Spleen (tissue), 11 donors: ENCODE data around the gene JKAMP. TPM values are rescaled to one million over a fixed set of nuclear protein-coding genes. Genes with fewer than 3 reads are reported as not detected.

Experiments used
- DNase-seq: peaks from one replicate; pipeline ENCODE4 v3.0.0-alpha.2; 2020
- H3K27ac ChIP-seq, 8 donors: fragments of 200-600 bp; sonication (generic) in 7 of 8; 1 replicate in 4 of 8; 2 replicates in 4 of 8; pipeline versions ENCODE4 v1.5.0 to v1.8.0; 2016 to 2021; ENCODE audit warnings: inconsistent platforms in 4 of 8, mild to moderate bottlenecking in 4 of 8, moderate library complexity in 1 of 8
- H3K27me3 ChIP-seq, 7 donors: fragments of 200-600 bp; sonication (generic) in 6 of 7; replicated peaks in 1 of 7; 1 replicate in 4 of 7; 2 replicates in 3 of 7; pipeline versions ENCODE4 v1.5.0 to v1.8.0; 2016 to 2021; ENCODE audit warnings: inconsistent platforms in 3 of 7, mild to moderate bottlenecking in 1 of 7
- H3K36me3 ChIP-seq, 6 donors: fragments of 200-600 bp; sonication (generic) in 5 of 6; 1 replicate in 4 of 6; 2 replicates in 2 of 6; pipeline versions ENCODE4 v1.5.0 to v1.8.0; 2016 to 2021; ENCODE audit warnings: inconsistent platforms in 2 of 6
- H3K4me1 ChIP-seq, 6 donors: fragments of 200-600 bp; sonication (generic) in 5 of 6; 1 replicate in 3 of 6; 2 replicates in 3 of 6; pipeline versions ENCODE4 v1.5.0 to v1.8.0; 2016 to 2021; ENCODE audit warnings: inconsistent platforms in 3 of 6
- H3K4me3 ChIP-seq, 8 donors: fragments of 200-600 bp; sonication (generic) in 7 of 8; 1 replicate in 4 of 8; 2 replicates in 4 of 8; pipeline versions ENCODE4 v1.5.0 to v1.8.0; 2016 to 2021; ENCODE audit warnings: inconsistent platforms in 4 of 8, mild to moderate bottlenecking in 4 of 8, moderate library complexity in 2 of 8
- H3K9me3 ChIP-seq, 8 donors: fragments of 200-600 bp; sonication (generic) in 7 of 8; 1 replicate in 4 of 8; 2 replicates in 4 of 8; pipeline versions ENCODE4 v1.5.0 to v1.8.0; 2016 to 2021; ENCODE audit warnings: inconsistent platforms in 4 of 8
- CTCF ChIP-seq, 11 experiments: fragments of 200-600 bp in 7 of 11; fragments of 450-650 bp in 4 of 11; sonication (generic) in 4 of 11; IDR thresholded peaks in 8 of 11; conservative IDR thresholded peaks in 3 of 11; 1 replicate in 7 of 11; 2 replicates in 4 of 11; pipeline versions ENCODE4 v1.4.0 to v1.8.0; 2016 to 2021; ENCODE audit warnings: antibody characterized with exemption in 11 of 11, inconsistent platforms in 4 of 11, mild to moderate bottlenecking in 1 of 11
- POLR2A ChIP-seq, 3 donors: fragments of 450-650 bp; IDR thresholded peaks; one replicate each; pipeline ENCODE4 v1.5.1; 2017; ENCODE audit warnings: antibody characterized with exemption in 3 of 3, mild to moderate bottlenecking in 1 of 3
- POLR2AphosphoS5 ChIP-seq, 3 donors: sonication (generic); formaldehyde crosslinking; IDR thresholded peaks; one replicate each; pipeline ENCODE4 v1.5.1; 2017; ENCODE audit warnings: antibody characterized with exemption in 3 of 3
- WGBS, 5 donors: extraction: QIAGEN DNeasy Blood & Tissue Kit in 3 of 5; methylation state at CpG; one replicate each; pipeline versions ENCODE4 v1.1.5 to v1.1.7; 2013 to 2018; 5-methylcytosine and 5-hydroxymethylcytosine counted together
- intact Hi-C: fragments of 100-400 bp; cut with DNase I; formaldehyde crosslinking; loops from one replicate; pipeline ENCODE4 v1.15.0; 2023; ENCODE audit warnings: low total_unique reads
- polyA plus RNA-seq, 3 donors: library from polyadenylated mRNA; stranded (reverse); fragments of 200-250 nt; gene quantifications; one replicate each; pipeline ENCODE4 v1.2.1, GENCODE V29; 2013
- total RNA-seq, 7 donors: library from RNA; depleted of rRNA in 3 of 7; stranded (reverse); fragments of >200 nt in 3 of 7; fragmentation: NEBNext Ultra II Directional in 4 of 7; extraction: Animal tissue kit (Norgen Biotek cat#: 25700) in 4 of 7; gene quantifications; one replicate each; pipeline versions ENCODE4 v1.1.0 to v1.2.1, GENCODE V29; 2016 to 2021
- donor health status: healthy with polysubstance abuse.
- donor health status: DM: no; HTN: no; CAD: no; lungs with moderate emphysema.
- donor health status: DM: no; HTN: no; CAD: no.
- donor health status: Bipolar disorder and iron deficiency.
- donor health status: healthy.
- donor health status: DM: no; HTN: no; CAD: no.
- donor health status: DM: yes; HTN: yes; CAD: no.

JKAMP gene
- total and polyA plus RNA-seq, 10 donors: 18.9 to 92.2 (median 36.5) TPM

GRCh38 chr14:59482541-59483331, 1.6 kb upstream of the JKAMP start:
- Histone ChIP-seq H3K4me1 (peaks cover 36 to 72% (median 61%) of the 10 kb centered on the region in 6 donors), H3K27ac (peak overlapping the region in 7 of 8 donors; percentile 22 to 97 (median 94)), H3K36me3 (peaks cover 0 to 21% (median 1%) of the 10 kb centered on the region in 6 donors), H3K9me3 (no peaks in the 10 kb centered on the region), H3K4me3 (peak overlapping the region; percentile 74 to 98 (median 90)), H3K27me3 (no peaks in the 10 kb centered on the region)
- WGBS, 5 donors: 45 to 60% (median 48%) methylated on average over 6 of the region's 6 CpGs
- DNase-seq: no peak
- TF ChIP-seq POLR2A (IDR thresholded peaks at IDR 0.05) (no peak), POLR2AphosphoS5 (IDR thresholded peaks at IDR 0.05) (no peak), CTCF (IDR thresholded peaks at IDR 0.05 in 8 of 11, conservative IDR thresholded peaks at IDR 0.05 in 3 of 11) (no peak)
- intact Hi-C loops: loop anchor here (10.0 kb wide), 1 partner anchor 612 kb away; the partner anchor contains the start of gene PCNX4

GRCh38 chr14:59483363-59483762, 954 bp upstream of the JKAMP start:
- 5 to 7% (median 7%) methylated on average over 16 of the region's 16 CpGs for WGBS, 5 donors
- intact Hi-C loops: loop anchor here (10.0 kb wide), 1 partner anchor 611 kb away; the partner anchor contains the start of gene PCNX4
- no peak for TF ChIP-seq POLR2AphosphoS5 (IDR thresholded peaks at IDR 0.05)
- TF ChIP-seq CTCF (IDR thresholded peaks at IDR 0.05 in 8 of 11, conservative IDR thresholded peaks at IDR 0.05 in 3 of 11): no peak
- TF ChIP-seq POLR2A (IDR thresholded peaks at IDR 0.05): no peak
- Histone ChIP-seq H3K27me3 (no peaks in the 10 kb centered on the region), H3K27ac (peak overlapping the region; percentile 88 to 97 (median 94)), H3K9me3 (no peaks in the 10 kb centered on the region), H3K4me1 (peaks cover 36 to 78% (median 64%) of the 10 kb centered on the region in 6 donors), H3K36me3 (peaks cover 0 to 25% (median 4%) of the 10 kb centered on the region in 6 donors), H3K4me3 (peak overlapping the region; percentile 74 to 98 (median 90))
- no peak for DNase-seq

- peak overlapping the region; percentile 88 to 97 (median 94) for H3K27ac ChIP-seq
- DNase-seq: no peak
- no peaks in the 10 kb centered on the region for H3K27me3 ChIP-seq
- WGBS, 5 donors: 0 to 1% (median 0%) methylated on average over 32 of the region's 32 CpGs
- intact Hi-C loops: loop anchor here (10.0 kb wide), 1 partner anchor 610 kb away; the partner anchor contains the start of gene PCNX4
- no peaks in the 10 kb centered on the region for H3K9me3 ChIP-seq
- H3K36me3 ChIP-seq: peaks cover 0 to 30% (median 16%) of the 10 kb centered on the region in 6 donors
- TF ChIP-seq POLR2AphosphoS5 (IDR thresholded peaks at IDR 0.05) (no peak), CTCF (IDR thresholded peaks at IDR 0.05 in 8 of 11, conservative IDR thresholded peaks at IDR 0.05 in 3 of 11) (no peak), POLR2A (IDR thresholded peaks at IDR 0.05) (no peak)
- peaks cover 36 to 89% (median 71%) of the 10 kb centered on the region in 6 donors for H3K4me1 ChIP-seq
- H3K4me3 ChIP-seq: peak overlapping the region; percentile 74 to 98 (median 90)
Measured at GRCh38 chr14:59484639-59485175, 390 bp downstream of the JKAMP start.

GRCh38 chr14:59490756-59491155, 6.4 kb downstream of the JKAMP start:
- WGBS, 5 donors: 64 to 94% (median 82%) methylated on average over 3 of the region's 3 CpGs

More at GRCh38 chr14:59490756-59491155, 6.4 kb downstream of the JKAMP start:
- no peak for TF ChIP-seq POLR2AphosphoS5 (IDR thresholded peaks at IDR 0.05)
- TF ChIP-seq CTCF (IDR thresholded peaks at IDR 0.05 in 8 of 11, conservative IDR thresholded peaks at IDR 0.05 in 3 of 11): no peak
- no peak for TF ChIP-seq POLR2A (IDR thresholded peaks at IDR 0.05)
- H3K27ac ChIP-seq: no peak overlapping the region
- intact Hi-C loops: no loop called here
- peaks cover 11 to 60% (median 31%) of the 10 kb centered on the region in 6 donors for H3K4me1 ChIP-seq
- H3K4me3 ChIP-seq: no peak overlapping the region
- no peaks in the 10 kb centered on the region for H3K9me3 ChIP-seq
- no peaks in the 10 kb centered on the region for H3K27me3 ChIP-seq
- DNase-seq: no peak
- H3K36me3 ChIP-seq: peaks cover 0 to 91% (median 43%) of the 10 kb centered on the region in 6 donors
